IMR-90 (cell line): Measurements from ENCODE around the gene MARCHF9. TPM values are rescaled to one million over a fixed set of nuclear protein-coding genes. Genes with fewer than 3 reads are reported as not detected.

Experiments
- ATAC-seq: fragments of 200-7000 bp; cut with Tn5 transposase; 2 replicates; pipeline ENCODE4 v1.9.1; 2020; ENCODE audit warnings: low read depth, mild to moderate bottlenecking, moderate library complexity
- BruUV-seq: library from RNA; stranded (reverse); fragments of 400-500 nt; replicated peaks from 2 replicates; lab custom pipeline; 2021; lab: Mats Ljungman, UMichigan
- CTCF ChIA-PET: fragments of 300-600 bp; formaldehyde crosslinking; extraction: SDS; loops from one replicate; lab custom pipeline; 2021; ENCODE audit warnings: antibody characterized with exemption; lab: Yijun Ruan, JAX
- POLR2A ChIA-PET: fragments of 300-600 bp; sonication (Branson Sonifier 250); formaldehyde crosslinking; loops from one replicate; lab custom pipeline; 2022; ENCODE audit warnings: antibody characterized with exemption; ENCODE audit not compliant: unreplicated experiment; lab: Charles Lee
- DNase-seq: peaks from one replicate; pipeline ENCODE4 v3.0.0; 2013
- H2AFZ ChIP-seq: replicated peaks from 2 replicates; pipeline ENCODE3; 2013; ENCODE audit warnings: low read length, mild to moderate bottlenecking; ENCODE audit not compliant: poor library complexity
- H2AK5ac ChIP-seq: 2 replicates; pipeline ENCODE4 v1.6.1; 2013; ENCODE audit warnings: low read depth, low read length, inconsistent platforms
- H2AK9ac ChIP-seq: replicated peaks from 2 replicates; pipeline ENCODE3; 2013; ENCODE audit warnings: mild to moderate bottlenecking, low read depth, low read length, moderate library complexity; ENCODE audit not compliant: poor library complexity
- H2BK120ac ChIP-seq: 2 replicates; pipeline ENCODE4 v1.6.1; 2013; ENCODE audit warnings: low read depth, low read length, inconsistent platforms
- H2BK15ac ChIP-seq: 3 replicates; pipeline ENCODE4 v1.6.1; 2013; ENCODE audit warnings: low read depth, low read length, inconsistent platforms
- H2BK20ac ChIP-seq: 2 replicates; pipeline ENCODE4 v1.6.1; 2013; ENCODE audit warnings: low read depth, mild to moderate bottlenecking, inconsistent platforms, low read length, moderate library complexity
- H2BK5ac ChIP-seq: 2 replicates; pipeline ENCODE4 v1.6.1; 2013; ENCODE audit warnings: mild to moderate bottlenecking, low read depth, low read length, inconsistent platforms; ENCODE audit not compliant: poor library complexity, severe bottlenecking
- H3K14ac ChIP-seq: replicated peaks from 2 replicates; pipeline ENCODE4 v1.6.1; 2013; ENCODE audit warnings: low read depth, low read length, inconsistent platforms
- H3K18ac ChIP-seq: 2 replicates; pipeline ENCODE4 v1.6.1; 2013; ENCODE audit warnings: low read depth, low read length, control low read depth
- H3K23ac ChIP-seq: 2 replicates; pipeline ENCODE4 v1.6.1; 2013; ENCODE audit warnings: low read depth, low read length, inconsistent platforms
- H3K27ac ChIP-seq: 2 replicates; pipeline ENCODE4 v1.5.1; 2013; ENCODE audit warnings: mild to moderate bottlenecking, control low read depth, low read length; ENCODE audit not compliant: insufficient read depth
- H3K27me3 ChIP-seq: 2 replicates; pipeline ENCODE4 v1.6.1; 2013; ENCODE audit warnings: low read length; ENCODE audit not compliant: control insufficient read depth, insufficient read depth
- H3K36me3 ChIP-seq: 2 replicates; pipeline ENCODE4 v1.6.1; 2013; ENCODE audit warnings: low read length, mixed read lengths; ENCODE audit not compliant: control insufficient read depth, insufficient read depth
- H3K4ac ChIP-seq: 2 replicates; pipeline ENCODE4 v1.6.1; 2013; ENCODE audit warnings: low read depth, low read length, inconsistent platforms
- H3K4me1 ChIP-seq: 2 replicates; pipeline ENCODE4 v1.6.1; 2013; ENCODE audit warnings: low read length, mixed read lengths; ENCODE audit not compliant: control insufficient read depth, insufficient read depth
- H3K4me2 ChIP-seq: 2 replicates; pipeline ENCODE4 v1.6.1; 2013; ENCODE audit warnings: low read depth, mild to moderate bottlenecking, control low read depth, low read length, moderate library complexity
- H3K4me3 ChIP-seq: 2 replicates; pipeline ENCODE4 v1.5.1; 2013; ENCODE audit warnings: low read depth, mild to moderate bottlenecking, control low read depth, low read length, moderate library complexity; ENCODE audit not compliant: insufficient read depth
- H3K56ac ChIP-seq: 2 replicates; pipeline ENCODE4 v1.6.1; 2013; ENCODE audit warnings: low read length, inconsistent platforms; ENCODE audit not compliant: insufficient read depth; ENCODE audit errors: extremely low read depth
- H3K79me1 ChIP-seq, 2 experiments: 2 replicates each; pipeline ENCODE4 v1.6.1; 2013; ENCODE audit warnings: low read length in 2 of 2, inconsistent platforms in 1 of 2, low read depth in 1 of 2
- H3K9ac ChIP-seq: 2 replicates; pipeline ENCODE4 v1.6.1; 2013; ENCODE audit warnings: low read depth, low read length, control low read depth
- H3K9me1 ChIP-seq: 2 replicates; pipeline ENCODE4 v1.6.1; 2013; ENCODE audit warnings: low read length, inconsistent platforms; ENCODE audit not compliant: insufficient read depth
- H3K9me3 ChIP-seq: 2 replicates; pipeline ENCODE4 v1.6.1; 2013; ENCODE audit warnings: low read length; ENCODE audit not compliant: control insufficient read depth, insufficient read depth
- H4K20me1 ChIP-seq: 2 replicates; pipeline ENCODE4 v1.6.1; 2013; ENCODE audit warnings: low read length, inconsistent platforms; ENCODE audit not compliant: insufficient read depth
- H4K5ac ChIP-seq: 2 replicates; pipeline ENCODE4 v1.6.1; 2013; ENCODE audit warnings: mild to moderate bottlenecking, low read depth, low read length, control low read depth
- H4K8ac ChIP-seq, 2 experiments: 2 replicates each; pipeline ENCODE4 v1.6.1; 2013; ENCODE audit warnings: low read depth in 2 of 2, low read length in 2 of 2, control low read depth in 1 of 2, inconsistent platforms in 1 of 2
- H4K91ac ChIP-seq: 2 replicates; pipeline ENCODE4 v1.6.1; 2013; ENCODE audit warnings: low read depth, low read length, inconsistent platforms; ENCODE audit not compliant: insufficient read depth
- CHD1 ChIP-seq: IDR thresholded peaks from 2 replicates; pipeline ENCODE4 v1.6.1; 2012; ENCODE audit warnings: low read depth, low read length, improper control_type of control experiment
- FOS ChIP-seq: fragments of 150-350 bp; IDR thresholded peaks from 2 replicates; pipeline ENCODE4 v1.6.1; 2016; ENCODE audit warnings: low read depth, low read length
- MAZ ChIP-seq: IDR thresholded peaks from 2 replicates; pipeline ENCODE4 v1.6.1; 2012; ENCODE audit warnings: low read depth, mild to moderate bottlenecking, low read length, improper control_type of control experiment, moderate library complexity, borderline replicate concordance
- MXI1 ChIP-seq: IDR thresholded peaks from 2 replicates; pipeline ENCODE4 v1.6.1; 2012; ENCODE audit warnings: low read depth, mild to moderate bottlenecking, low read length, moderate library complexity, borderline replicate concordance
- NFE2L2 ChIP-seq: fragments of 150-350 bp; IDR thresholded peaks from 2 replicates; pipeline ENCODE4 v1.6.1; 2016; ENCODE audit warnings: low read depth, mild to moderate bottlenecking, low read length
- RCOR1 ChIP-seq: IDR thresholded peaks from 2 replicates; pipeline ENCODE4 v1.6.1; 2012; ENCODE audit warnings: mild to moderate bottlenecking, low read length, improper control_type of control experiment; ENCODE audit not compliant: insufficient replicate concordance
- SMC3 ChIP-seq: fragments of 150-350 bp; IDR thresholded peaks from 2 replicates; pipeline ENCODE4 v1.6.1; 2016; ENCODE audit warnings: low read depth, mild to moderate bottlenecking, antibody characterized with exemption, low read length, moderate library complexity
- WGBS, 2 experiments: methylation state at CpG; one replicate each; pipeline versions ENCODE4 v1.1.5 to v1.1.7; 2013; ENCODE audit warnings: missing lambda C conversion rate in 2 of 2; ENCODE audit not compliant: insufficient read length in 1 of 2; ENCODE audit errors: extremely low coverage in 2 of 2; 5-methylcytosine and 5-hydroxymethylcytosine counted together
- dilution Hi-C: fragments of 300-500 bp; cut with HindIII; formaldehyde crosslinking; loops from one replicate; pipeline ENCODE4 v1.14.3; 2018; ENCODE audit warnings: low sequenced_read_pairs; ENCODE audit not compliant: unreplicated experiment
- in situ Hi-C: fragments of 300-500 bp; cut with MboI; formaldehyde crosslinking; loops from 3 replicates; pipeline ENCODE4 v1.14.3; 2019; ENCODE audit warnings: low sequenced_read_pairs, inconsistent platforms, mixed read lengths
- intact Hi-C: fragments of 100-400 bp; cut with micrococcal nuclease; formaldehyde crosslinking; loops from 2 replicates; pipeline ENCODE4 v1.10.0; 2022
- polyA plus RNA-seq, 3 experiments: library from polyadenylated mRNA; depleted of rRNA; stranded (reverse); fragments of >200 nt; gene quantifications; 2 replicates each; pipeline ENCODE4 v1.2.3, GENCODE V29; 2012; ENCODE audit warnings: low replicate concordance in 1 of 3
- total RNA-seq: library from RNA; depleted of rRNA; stranded (reverse); fragments of >200 nt; gene quantifications from 2 replicates; pipeline ENCODE4 v1.2.3, GENCODE V29; 2012
- TF ChIP-seq, protein P1 (sequence below): fragments of 150-350 bp; IDR thresholded peaks from 2 replicates; pipeline ENCODE4 v1.6.1; 2016; ENCODE audit warnings: low read depth, mild to moderate bottlenecking, low read length, moderate library complexity, borderline replicate concordance
- TF ChIP-seq, protein P2 (sequence below): conservative IDR thresholded peaks from 2 replicates; pipeline ENCODE4 v1.5.1; 2012; ENCODE audit warnings: mild to moderate bottlenecking, low read depth, low read length, improper control_type of control experiment
- TF ChIP-seq, protein P3 (sequence below): fragments of 150-350 bp; IDR thresholded peaks from 2 replicates; pipeline ENCODE4 v1.6.1; 2017; ENCODE audit warnings: mild to moderate bottlenecking, antibody characterized with exemption, low read length, low read depth

The MARCHF9 gene
- total and polyA plus RNA-seq, 2 of the 4 experiments (the other 2 are of a cell fraction): 1.1 to 5.4 TPM

DNA sequence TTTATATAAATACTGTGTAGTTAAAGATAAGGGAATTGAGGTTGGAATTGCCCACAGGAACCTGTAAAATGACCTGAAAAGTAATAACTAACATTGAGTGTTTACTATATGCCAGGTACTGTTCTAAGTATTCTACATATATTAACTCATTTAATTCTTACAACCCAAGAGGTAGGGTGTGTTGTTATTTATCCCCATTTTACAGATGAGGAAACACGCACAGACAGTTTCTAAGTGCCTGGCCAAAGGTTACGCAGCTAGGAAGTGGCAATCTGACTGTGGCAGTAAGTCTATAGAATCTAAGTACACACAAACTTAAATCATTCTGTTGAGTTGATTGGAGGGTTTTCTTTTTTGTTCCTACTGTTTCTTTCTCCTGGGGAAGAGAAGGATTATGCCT, 11.1 kb upstream of the MARCHF9 start:
- TF ChIP-seq, protein P1, sequence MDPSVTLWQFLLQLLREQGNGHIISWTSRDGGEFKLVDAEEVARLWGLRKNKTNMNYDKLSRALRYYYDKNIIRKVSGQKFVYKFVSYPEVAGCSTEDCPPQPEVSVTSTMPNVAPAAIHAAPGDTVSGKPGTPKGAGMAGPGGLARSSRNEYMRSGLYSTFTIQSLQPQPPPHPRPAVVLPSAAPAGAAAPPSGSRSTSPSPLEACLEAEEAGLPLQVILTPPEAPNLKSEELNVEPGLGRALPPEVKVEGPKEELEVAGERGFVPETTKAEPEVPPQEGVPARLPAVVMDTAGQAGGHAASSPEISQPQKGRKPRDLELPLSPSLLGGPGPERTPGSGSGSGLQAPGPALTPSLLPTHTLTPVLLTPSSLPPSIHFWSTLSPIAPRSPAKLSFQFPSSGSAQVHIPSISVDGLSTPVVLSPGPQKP: no peak
- TF ChIP-seq MAZ: no peak
- TF ChIP-seq SMC3: no peak
- no peak for TF ChIP-seq RCOR1
- TF ChIP-seq MXI1: no peak
- no peak for TF ChIP-seq CHD1
- TF ChIP-seq NFE2L2: no peak
- TF ChIP-seq, protein P2, sequence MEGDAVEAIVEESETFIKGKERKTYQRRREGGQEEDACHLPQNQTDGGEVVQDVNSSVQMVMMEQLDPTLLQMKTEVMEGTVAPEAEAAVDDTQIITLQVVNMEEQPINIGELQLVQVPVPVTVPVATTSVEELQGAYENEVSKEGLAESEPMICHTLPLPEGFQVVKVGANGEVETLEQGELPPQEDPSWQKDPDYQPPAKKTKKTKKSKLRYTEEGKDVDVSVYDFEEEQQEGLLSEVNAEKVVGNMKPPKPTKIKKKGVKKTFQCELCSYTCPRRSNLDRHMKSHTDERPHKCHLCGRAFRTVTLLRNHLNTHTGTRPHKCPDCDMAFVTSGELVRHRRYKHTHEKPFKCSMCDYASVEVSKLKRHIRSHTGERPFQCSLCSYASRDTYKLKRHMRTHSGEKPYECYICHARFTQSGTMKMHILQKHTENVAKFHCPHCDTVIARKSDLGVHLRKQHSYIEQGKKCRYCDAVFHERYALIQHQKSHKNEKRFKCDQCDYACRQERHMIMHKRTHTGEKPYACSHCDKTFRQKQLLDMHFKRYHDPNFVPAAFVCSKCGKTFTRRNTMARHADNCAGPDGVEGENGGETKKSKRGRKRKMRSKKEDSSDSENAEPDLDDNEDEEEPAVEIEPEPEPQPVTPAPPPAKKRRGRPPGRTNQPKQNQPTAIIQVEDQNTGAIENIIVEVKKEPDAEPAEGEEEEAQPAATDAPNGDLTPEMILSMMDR: no peak
- TF ChIP-seq, protein P3, sequence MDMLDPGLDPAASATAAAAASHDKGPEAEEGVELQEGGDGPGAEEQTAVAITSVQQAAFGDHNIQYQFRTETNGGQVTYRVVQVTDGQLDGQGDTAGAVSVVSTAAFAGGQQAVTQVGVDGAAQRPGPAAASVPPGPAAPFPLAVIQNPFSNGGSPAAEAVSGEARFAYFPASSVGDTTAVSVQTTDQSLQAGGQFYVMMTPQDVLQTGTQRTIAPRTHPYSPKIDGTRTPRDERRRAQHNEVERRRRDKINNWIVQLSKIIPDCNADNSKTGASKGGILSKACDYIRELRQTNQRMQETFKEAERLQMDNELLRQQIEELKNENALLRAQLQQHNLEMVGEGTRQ: no peak
- no peak for TF ChIP-seq FOS
- peaks cover 6% of the 10 kb centered on the region for H3K9me1 ChIP-seq
- H3K4me1 ChIP-seq: peaks cover 3% of the 10 kb centered on the region
- H3K56ac ChIP-seq: no peak overlapping the region
- no peak overlapping the region for H3K4me3 ChIP-seq
- peaks cover 13 to 26% of the 10 kb centered on the region in 2 experiments; a peak in 3 of 4 replicates for H3K79me1 ChIP-seq
- peaks cover 34% of the 10 kb centered on the region for H3K27me3 ChIP-seq
- no peak overlapping the region for H2BK120ac ChIP-seq
- ChIA-PET CTCF (no interaction called here), POLR2A (interaction anchor here (1.1 kb wide), 1 partner anchor 18 kb away, joined by 5 read pairs; no protein-coding TSS in a partner anchor)
- intact Hi-C loops: no loop called here
- no peak overlapping the region for H3K4ac ChIP-seq
- peaks cover 11% of the 10 kb centered on the region for H3K36me3 ChIP-seq
- no peak overlapping the region for H4K91ac ChIP-seq
- no peak overlapping the region for H3K9ac ChIP-seq
- H2AK5ac ChIP-seq: no peak overlapping the region
- H2BK15ac ChIP-seq: no peak overlapping the region
- no peak overlapping the region for H3K18ac ChIP-seq
- ATAC-seq: no peak
- WGBS, 2 experiments: no CpG with 5 or more reads among the region's 2 CpGs
- H4K20me1 ChIP-seq: no peaks in the 10 kb centered on the region
- H3K27ac ChIP-seq: no peak overlapping the region
- H3K14ac ChIP-seq: no peak overlapping the region
- H2BK20ac ChIP-seq: no peak overlapping the region
- DNase-seq: no peak
- no TSS peak for BruUV-seq
- dilution Hi-C loops: no loop called here
- no peak overlapping the region for H3K23ac ChIP-seq
- in situ Hi-C loops: no loop called here
- H3K9me3 ChIP-seq: peaks cover 2% of the 10 kb centered on the region; the same call in 1 of the 2 replicates
- H2AFZ ChIP-seq: no peak overlapping the region
- H4K5ac ChIP-seq: no peak overlapping the region
- H2AK9ac ChIP-seq: no peak overlapping the region
- no peak overlapping the region for H2BK5ac ChIP-seq
- H4K8ac ChIP-seq: peak overlapping the region; percentile 22 to 94; a peak in 2 of 4 replicates
- no peak overlapping the region for H3K4me2 ChIP-seq
